IPS-20b (cell line): ENCODE results near the gene MAGI1.
A peak's percentile ranks its signal among the peaks of the same experiment; 100 is the strongest.
"Not testable (repeated sequence)": the region's sequence is repeated elsewhere in the genome, so short reads cannot be mapped to it uniquely, and the experiment has no call there.

Experiments used
- H3K27ac ChIP-seq: one replicate; pipeline ENCODE4 v1.5.1; 2013; ENCODE audit warnings: low read length
- H3K27me3 ChIP-seq: 2 replicates; pipeline ENCODE4 v1.6.1; 2013; ENCODE audit warnings: mild to moderate bottlenecking, low read length, inconsistent platforms; ENCODE audit not compliant: insufficient read depth
- H3K36me3 ChIP-seq: 2 replicates; pipeline ENCODE4 v1.6.1; 2013; ENCODE audit warnings: low read depth, mild to moderate bottlenecking, inconsistent platforms, low read length, moderate library complexity; ENCODE audit not compliant: insufficient read depth
- H3K4me1 ChIP-seq: 2 replicates; pipeline ENCODE4 v1.6.1; 2013; ENCODE audit warnings: mild to moderate bottlenecking, control low read depth, inconsistent platforms, low read length, moderate library complexity; ENCODE audit not compliant: insufficient read depth
- H3K4me3 ChIP-seq: 2 replicates; pipeline ENCODE4 v1.5.1; 2013; ENCODE audit warnings: mild to moderate bottlenecking, low read length, inconsistent platforms
- H3K9ac ChIP-seq: 2 replicates; pipeline ENCODE4 v1.6.1; 2013; ENCODE audit warnings: low read depth, mild to moderate bottlenecking, inconsistent platforms, low read length, moderate library complexity
- H3K9me3 ChIP-seq: 2 replicates; pipeline ENCODE4 v1.6.1; 2013; ENCODE audit warnings: mild to moderate bottlenecking, low read depth, low read length, inconsistent platforms; ENCODE audit not compliant: insufficient read depth

Gene MAGI1

GRCh38 chr3:66037330-66037985 lies 1.3 kb downstream of the MAGI1 start:
- peaks cover 7% of the 10 kb centered on the region; the same call in 1 of the 2 replicates for H3K27me3 ChIP-seq
- peak overlapping the region; percentile 97 for H3K4me3 ChIP-seq
- no peak overlapping the region for H3K27ac ChIP-seq
- H3K9ac ChIP-seq = peak overlapping the region; percentile 85
- H3K36me3 ChIP-seq = no peaks in the 10 kb centered on the region
- no peaks in the 10 kb centered on the region for H3K9me3 ChIP-seq
- H3K4me1 ChIP-seq = peaks cover 29% of the 10 kb centered on the region

- H3K4me1 ChIP-seq = peaks cover 29% of the 10 kb centered on the region
- peaks cover 7% of the 10 kb centered on the region; the same call in 1 of the 2 replicates for H3K27me3 ChIP-seq
- H3K9me3 ChIP-seq = no peaks in the 10 kb centered on the region
- H3K9ac ChIP-seq = peak overlapping the region; percentile 85; the same call in 1 of the 2 replicates
- peak overlapping the region; percentile 68 for H3K27ac ChIP-seq
- H3K4me3 ChIP-seq = peak overlapping the region; percentile 97
- H3K36me3 ChIP-seq = no peaks in the 10 kb centered on the region
Measured at GRCh38 chr3:66036586-66037148, 2.1 kb downstream of the MAGI1 start.

- H3K9ac ChIP-seq = peak overlapping the region; percentile 85; the same call in 1 of the 2 replicates
- H3K9me3 ChIP-seq = no peaks in the 10 kb centered on the region
- H3K4me1 ChIP-seq = peaks cover 29% of the 10 kb centered on the region
- H3K27me3 ChIP-seq = peaks cover 7% of the 10 kb centered on the region; the same call in 1 of the 2 replicates
- peak overlapping the region; percentile 97 for H3K4me3 ChIP-seq
- H3K36me3 ChIP-seq = no peaks in the 10 kb centered on the region
- peak overlapping the region; percentile 68 for H3K27ac ChIP-seq
Measured at GRCh38 chr3:66035763-66036477, 2.8 kb downstream of the MAGI1 start.

DNA sequence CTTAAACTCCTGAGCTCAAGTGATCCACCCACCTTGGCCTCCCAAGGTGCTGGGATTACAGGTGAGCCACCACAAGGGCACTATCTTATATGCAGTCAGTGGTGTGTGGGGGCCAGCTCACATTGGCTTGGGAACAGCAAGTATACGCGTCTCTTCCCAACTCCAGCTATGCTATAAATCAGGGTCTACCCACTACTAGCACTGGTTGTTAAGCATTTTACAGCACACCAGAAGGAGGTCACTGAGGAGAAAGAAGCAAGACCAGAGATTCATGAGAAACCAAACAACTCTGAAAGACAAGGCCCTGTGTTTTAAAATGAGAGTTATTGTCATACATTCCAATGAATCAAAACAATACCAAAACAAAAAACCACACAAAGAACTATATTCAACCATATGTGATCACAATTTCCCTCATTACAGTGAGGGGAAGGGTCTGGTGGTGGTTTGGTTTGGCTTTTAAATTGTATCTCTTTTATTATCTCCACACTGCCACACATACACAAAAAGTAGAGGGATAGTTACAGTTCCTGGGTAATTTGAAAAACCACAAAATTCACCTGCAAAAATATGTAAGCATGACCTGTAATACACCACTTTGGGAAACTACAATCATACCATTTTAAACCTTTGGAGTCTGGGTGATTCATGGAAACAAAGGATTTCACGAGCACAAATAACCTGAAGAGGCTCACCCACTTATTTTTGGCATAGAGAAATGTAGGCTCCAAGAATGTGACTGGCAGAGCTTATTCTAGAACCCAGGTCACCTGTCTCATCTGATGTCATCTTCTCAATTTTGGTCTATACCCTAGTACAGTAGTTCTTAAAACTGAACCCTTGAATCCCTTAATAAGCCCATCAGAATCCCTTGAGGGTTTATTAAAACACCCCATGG lies 5.2 kb downstream of the MAGI1 start:
- no peaks in the 10 kb centered on the region for H3K9me3 ChIP-seq
- H3K27me3 ChIP-seq = no peaks in the 10 kb centered on the region

GRCh38 chr3:66031102-66031698 lies 7.5 kb downstream of the MAGI1 start:
- peaks cover 21% of the 10 kb centered on the region for H3K4me1 ChIP-seq
- no peak overlapping the region for H3K27ac ChIP-seq
- H3K27me3 ChIP-seq = no peaks in the 10 kb centered on the region
- H3K9ac ChIP-seq = no peak overlapping the region
- no peak overlapping the region for H3K4me3 ChIP-seq
- H3K36me3 ChIP-seq = no peaks in the 10 kb centered on the region
- no peaks in the 10 kb centered on the region for H3K9me3 ChIP-seq

More for the DNA sequence above, 5.2 kb downstream of the MAGI1 start:
- no peaks in the 10 kb centered on the region for H3K36me3 ChIP-seq
- H3K4me1 ChIP-seq = peaks cover 27% of the 10 kb centered on the region
- H3K4me3 ChIP-seq = no peak overlapping the region
- H3K27ac ChIP-seq = no peak overlapping the region
- H3K9ac ChIP-seq = no peak overlapping the region

GRCh38 chr3:66029443-66029842 lies 9.3 kb downstream of the MAGI1 start:
- Histone ChIP-seq H3K4me3 (no peak overlapping the region), H3K9me3 (no peaks in the 10 kb centered on the region), H3K36me3 (no peaks in the 10 kb centered on the region), H3K4me1 (peaks cover 11% of the 10 kb centered on the region), H3K27me3 (no peaks in the 10 kb centered on the region), H3K9ac (no peak overlapping the region), H3K27ac (no peak overlapping the region)

- Histone ChIP-seq H3K27ac (no peak overlapping the region), H3K36me3 (no peaks in the 10 kb centered on the region), H3K4me3 (no peak overlapping the region), H3K27me3 (no peaks in the 10 kb centered on the region), H3K9me3 (no peaks in the 10 kb centered on the region), H3K4me1 (peaks cover 11% of the 10 kb centered on the region), H3K9ac (no peak overlapping the region)
Measured at GRCh38 chr3:66029014-66029413, 9.7 kb downstream of the MAGI1 start.

DNA sequence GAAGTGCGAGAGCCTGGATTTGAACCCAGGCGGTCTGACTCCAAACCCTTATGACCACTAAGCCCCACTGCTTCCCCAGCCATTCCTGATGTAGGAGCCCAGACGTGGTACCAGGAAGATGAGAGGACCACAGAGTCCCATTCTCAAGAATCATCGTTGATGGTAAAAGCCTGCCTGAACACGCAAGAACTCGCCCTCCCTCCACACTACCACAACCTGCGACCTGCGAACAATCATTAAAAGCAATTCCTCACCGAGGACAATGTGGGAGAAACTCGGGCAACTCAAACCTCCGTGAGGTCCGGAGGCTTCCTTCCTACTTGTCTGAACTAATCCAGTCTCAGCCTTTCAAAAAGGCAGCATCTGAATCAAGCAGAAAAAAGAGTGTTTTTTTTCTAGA lies 10.3 kb downstream of the MAGI1 start:
- no peaks in the 10 kb centered on the region for H3K36me3 ChIP-seq
- H3K4me1 ChIP-seq = peaks cover 9% of the 10 kb centered on the region; the same call in 1 of the 2 replicates
- H3K9me3 ChIP-seq = no peaks in the 10 kb centered on the region
- no peak overlapping the region for H3K9ac ChIP-seq
- no peak overlapping the region for H3K4me3 ChIP-seq
- no peak overlapping the region for H3K27ac ChIP-seq
- no peaks in the 10 kb centered on the region for H3K27me3 ChIP-seq

GRCh38 chr3:66027099-66027498 lies 11.6 kb downstream of the MAGI1 start:
- H3K4me3 ChIP-seq = not testable (repeated sequence)

GRCh38 chr3:66023738-66024385 lies 14.9 kb downstream of the MAGI1 start:
- no peaks in the 10 kb centered on the region for H3K36me3 ChIP-seq
- no peak overlapping the region for H3K27ac ChIP-seq
- H3K9ac ChIP-seq = no peak overlapping the region
- no peak overlapping the region for H3K4me3 ChIP-seq
- H3K9me3 ChIP-seq = no peaks in the 10 kb centered on the region
- H3K27me3 ChIP-seq = no peaks in the 10 kb centered on the region
- H3K4me1 ChIP-seq = peaks cover 20% of the 10 kb centered on the region

More at GRCh38 chr3:66027099-66027498, 11.6 kb downstream of the MAGI1 start:
- not testable (repeated sequence) for H3K36me3 ChIP-seq, H3K27me3 ChIP-seq, H3K9me3 ChIP-seq, H3K27ac ChIP-seq, H3K9ac ChIP-seq
- peaks cover 15% of the 10 kb centered on the region; the same call in 1 of the 2 replicates for H3K4me1 ChIP-seq
